Measurements from ENCODE around the gene CAPN3. TPM values are rescaled to one million over a fixed set of nuclear protein-coding genes. Genes with fewer than 3 reads are reported as not detected.
A peak's percentile ranks its signal among the peaks of the same experiment; 100 is the strongest.

The CAPN3 gene
- total RNA-seq, 4 donors from 2014 or later = 2.3 to 7.5 (median 4.7) TPM

DNA sequence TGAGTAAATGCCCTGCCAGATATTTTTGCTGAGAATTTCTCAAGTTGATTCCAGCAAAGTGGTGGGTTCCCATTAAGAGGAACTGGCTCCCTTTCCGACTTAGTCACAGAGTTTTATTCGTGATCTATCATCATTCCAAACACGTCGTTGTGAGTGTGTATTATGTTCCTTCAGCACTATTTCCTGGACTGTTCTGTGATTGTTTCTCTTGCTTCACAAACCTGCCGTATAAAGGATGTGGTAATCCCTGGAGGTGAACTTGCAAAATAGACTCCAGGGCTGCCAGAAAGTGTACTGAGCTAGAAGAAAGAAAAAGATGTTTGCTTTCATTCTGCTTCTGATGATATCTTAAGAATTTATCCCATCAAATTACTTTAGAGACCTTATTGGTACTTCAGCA is 14.5 kb upstream of the CAPN3 start:
- H3K36me3 ChIP-seq = peaks cover 11 to 86% (median 40%) of the 10 kb centered on the region in 4 donors

DNA sequence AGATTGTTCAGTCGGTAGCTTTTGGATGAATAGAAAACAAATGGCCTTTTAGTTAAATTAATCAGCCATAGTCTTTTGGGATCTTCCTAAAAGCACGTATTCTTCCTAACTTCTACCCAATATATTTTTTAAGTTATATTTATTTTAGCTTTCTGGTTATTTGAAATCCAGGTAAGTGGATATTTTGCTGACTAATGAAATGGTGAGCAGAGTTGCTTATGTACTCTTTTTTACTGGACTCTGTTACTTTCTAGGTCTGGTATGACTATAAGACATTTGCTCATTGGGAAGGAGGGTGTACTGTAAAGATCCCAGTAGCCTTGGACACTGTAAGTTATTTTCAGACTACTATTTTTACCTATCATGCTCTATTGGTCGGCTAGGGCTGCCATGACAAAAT is 13.8 kb upstream of the CAPN3 start:
- H3K36me3 ChIP-seq = peaks cover 11 to 89% (median 44%) of the 10 kb centered on the region in 4 donors
- intact Hi-C loops (cut with DNase I) = no loop called here
- DNase-seq (ENCODE audit: extremely low spot score) = no peak
- no peaks in the 10 kb centered on the region for H3K9me3 ChIP-seq
- peak overlapping the region in 2 of 4 donors; percentile 34 to 47 for H3K27ac ChIP-seq (replicated peaks in 1 of 4)
- no peak overlapping the region for H3K4me3 ChIP-seq
- H3K4me1 ChIP-seq = peaks cover 0 to 5% (median 0%) of the 10 kb centered on the region in 4 donors
- 91% methylated on average over 3 of the region's 3 CpGs for WGBS
- H3K27me3 ChIP-seq = no peaks in the 10 kb centered on the region
- no peak for TF ChIP-seq POLR2AphosphoS5 (IDR thresholded peaks at IDR 0.05)

More for the DNA sequence above, 14.5 kb upstream of the CAPN3 start:
- no peak for TF ChIP-seq EP300 (IDR thresholded peaks at IDR 0.05)
- peak; percentile 23 to 45 for TF ChIP-seq POLR2AphosphoS5 (IDR thresholded peaks at IDR 0.05)
- Histone ChIP-seq H3K9me3 (no peaks in the 10 kb centered on the region), H3K27me3 (no peaks in the 10 kb centered on the region), H3K4me1 (peaks cover 0 to 5% (median 0%) of the 10 kb centered on the region in 4 donors), H3K27ac (replicated peaks in 1 of 4) (peak overlapping the region in 2 of 4 donors; percentile 43 to 47), H3K4me3 (no peak overlapping the region)
- WGBS = 32% methylated on average over 5 of the region's 5 CpGs
- intact Hi-C loops (cut with DNase I) = no loop called here
- DNase-seq (ENCODE audit: extremely low spot score) = no peak

GRCh38 chr15:42348083-42348482 is 11.2 kb upstream of the CAPN3 start:
- Histone ChIP-seq H3K36me3 (peaks cover 17 to 94% (median 64%) of the 10 kb centered on the region in 4 donors), H3K4me1 (peaks cover 0 to 5% (median 0%) of the 10 kb centered on the region in 4 donors), H3K27ac (replicated peaks in 1 of 4) (no peak overlapping the region), H3K4me3 (no peak overlapping the region), H3K27me3 (no peaks in the 10 kb centered on the region), H3K9me3 (no peaks in the 10 kb centered on the region)
- intact Hi-C loops (cut with DNase I) = no loop called here
- no peak for DNase-seq (ENCODE audit: extremely low spot score)
- 93% methylated on average over 5 of the region's 5 CpGs for WGBS
- TF ChIP-seq POLR2A (IDR thresholded peaks at IDR 0.05; ENCODE audit: low read depth) (no peak), POLR2AphosphoS5 (IDR thresholded peaks at IDR 0.05) (no peak), EP300 (IDR thresholded peaks at IDR 0.05) (no peak)
- TF ChIP-seq, protein P1, sequence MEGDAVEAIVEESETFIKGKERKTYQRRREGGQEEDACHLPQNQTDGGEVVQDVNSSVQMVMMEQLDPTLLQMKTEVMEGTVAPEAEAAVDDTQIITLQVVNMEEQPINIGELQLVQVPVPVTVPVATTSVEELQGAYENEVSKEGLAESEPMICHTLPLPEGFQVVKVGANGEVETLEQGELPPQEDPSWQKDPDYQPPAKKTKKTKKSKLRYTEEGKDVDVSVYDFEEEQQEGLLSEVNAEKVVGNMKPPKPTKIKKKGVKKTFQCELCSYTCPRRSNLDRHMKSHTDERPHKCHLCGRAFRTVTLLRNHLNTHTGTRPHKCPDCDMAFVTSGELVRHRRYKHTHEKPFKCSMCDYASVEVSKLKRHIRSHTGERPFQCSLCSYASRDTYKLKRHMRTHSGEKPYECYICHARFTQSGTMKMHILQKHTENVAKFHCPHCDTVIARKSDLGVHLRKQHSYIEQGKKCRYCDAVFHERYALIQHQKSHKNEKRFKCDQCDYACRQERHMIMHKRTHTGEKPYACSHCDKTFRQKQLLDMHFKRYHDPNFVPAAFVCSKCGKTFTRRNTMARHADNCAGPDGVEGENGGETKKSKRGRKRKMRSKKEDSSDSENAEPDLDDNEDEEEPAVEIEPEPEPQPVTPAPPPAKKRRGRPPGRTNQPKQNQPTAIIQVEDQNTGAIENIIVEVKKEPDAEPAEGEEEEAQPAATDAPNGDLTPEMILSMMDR (IDR thresholded peaks at IDR 0.05) = no peak

DNA sequence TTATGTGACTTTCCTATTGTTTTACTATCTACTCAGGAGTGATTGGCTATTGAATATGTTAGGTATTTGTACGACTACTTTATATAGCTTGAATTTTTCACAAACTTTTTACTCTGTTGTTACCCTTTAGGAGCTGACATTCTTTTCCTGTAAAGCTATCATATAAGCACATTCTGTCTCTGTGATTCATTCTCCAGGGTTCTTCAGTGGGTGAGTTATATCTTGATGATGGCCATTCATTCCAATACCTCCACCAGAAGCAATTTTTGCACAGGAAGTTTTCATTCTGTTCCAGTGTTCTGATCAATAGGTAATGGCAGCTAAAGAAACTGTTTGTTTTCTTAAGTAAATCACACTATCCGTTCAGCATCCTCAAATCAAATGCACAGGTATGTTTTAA is 10.1 kb upstream of the CAPN3 start:
- intact Hi-C loops (cut with DNase I) = no loop called here
- DNase-seq (ENCODE audit: extremely low spot score) = no peak
- TF ChIP-seq POLR2A (IDR thresholded peaks at IDR 0.05; ENCODE audit: low read depth) = no peak
- TF ChIP-seq EP300 (IDR thresholded peaks at IDR 0.05) = no peak
- no peak for TF ChIP-seq POLR2AphosphoS5 (IDR thresholded peaks at IDR 0.05)
- TF ChIP-seq, protein P1 (IDR thresholded peaks at IDR 0.05) = no peak
- peaks cover 15 to 94% (median 60%) of the 10 kb centered on the region in 4 donors for H3K36me3 ChIP-seq
- WGBS = 90% methylated on average over 2 of the region's 2 CpGs
- H3K9me3 ChIP-seq = no peaks in the 10 kb centered on the region
- H3K27me3 ChIP-seq = no peaks in the 10 kb centered on the region
- no peak overlapping the region for H3K27ac ChIP-seq (replicated peaks in 1 of 4)
- H3K4me1 ChIP-seq = peaks cover 0 to 4% (median 0%) of the 10 kb centered on the region in 4 donors
- no peak overlapping the region for H3K4me3 ChIP-seq

DNA sequence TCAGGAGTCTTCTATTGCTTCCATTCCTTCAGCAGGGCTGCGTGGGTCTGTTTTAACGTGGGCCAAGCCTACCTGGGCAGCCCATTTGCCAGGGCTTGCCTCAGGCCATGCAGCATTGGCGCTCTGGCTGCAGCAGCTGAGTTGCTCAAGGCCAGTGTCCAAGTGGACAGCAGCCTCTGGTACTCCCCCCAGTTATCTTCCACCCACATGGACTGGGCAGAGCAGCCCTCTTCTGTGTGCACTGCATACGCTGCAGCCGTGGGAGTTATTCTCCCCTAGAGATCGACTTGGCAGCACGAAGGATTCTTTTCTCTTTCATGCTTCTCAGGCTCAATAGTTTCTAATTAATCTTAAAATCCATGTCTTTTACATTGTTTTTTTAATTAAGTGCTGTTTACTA is 6.9 kb upstream of the CAPN3 start:
- WGBS = 86% methylated on average over 7 of the region's 7 CpGs
- TF ChIP-seq POLR2A (IDR thresholded peaks at IDR 0.05; ENCODE audit: low read depth) (no peak), EP300 (IDR thresholded peaks at IDR 0.05) (no peak), POLR2AphosphoS5 (IDR thresholded peaks at IDR 0.05) (no peak)
- TF ChIP-seq, protein P1 (IDR thresholded peaks at IDR 0.05) = no peak
- Histone ChIP-seq H3K36me3 (peaks cover 15 to 95% (median 62%) of the 10 kb centered on the region in 4 donors), H3K4me3 (no peak overlapping the region), H3K27ac (replicated peaks in 1 of 4) (no peak overlapping the region), H3K4me1 (no peaks in the 10 kb centered on the region), H3K9me3 (no peaks in the 10 kb centered on the region), H3K27me3 (no peaks in the 10 kb centered on the region)
- intact Hi-C loops (cut with DNase I) = no loop called here
- DNase-seq (ENCODE audit: extremely low spot score) = no peak

DNA sequence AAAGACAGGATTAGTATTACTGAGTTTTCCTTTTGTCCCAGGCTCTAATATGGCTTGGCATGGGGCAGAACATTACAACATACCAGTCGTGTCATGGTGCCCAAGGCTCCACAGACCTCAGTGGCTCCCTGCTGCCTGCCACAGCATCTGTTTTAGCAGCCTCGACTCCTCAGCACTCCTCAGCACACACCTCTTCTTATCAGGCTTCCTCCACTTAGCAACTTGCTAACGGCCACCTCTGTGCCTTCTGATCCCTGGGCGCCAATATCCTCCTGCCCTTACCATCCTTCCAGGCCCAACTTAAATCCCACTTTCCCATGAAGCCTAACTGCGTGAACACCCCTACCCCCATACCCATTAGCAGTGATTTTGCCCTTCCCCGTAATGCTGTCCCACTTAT is 6.2 kb upstream of the CAPN3 start:
- TF ChIP-seq EP300 (IDR thresholded peaks at IDR 0.05) = no peak
- TF ChIP-seq POLR2A (IDR thresholded peaks at IDR 0.05; ENCODE audit: low read depth) = no peak
- TF ChIP-seq, protein P1 (IDR thresholded peaks at IDR 0.05) = no peak
- no peak for TF ChIP-seq POLR2AphosphoS5 (IDR thresholded peaks at IDR 0.05)
- Histone ChIP-seq H3K27ac (replicated peaks in 1 of 4) (no peak overlapping the region), H3K4me3 (no peak overlapping the region), H3K4me1 (no peaks in the 10 kb centered on the region), H3K36me3 (peaks cover 15 to 93% (median 59%) of the 10 kb centered on the region in 4 donors), H3K9me3 (no peaks in the 10 kb centered on the region), H3K27me3 (no peaks in the 10 kb centered on the region)
- intact Hi-C loops (cut with DNase I) = no loop called here
- 88% methylated on average over 6 of the region's 6 CpGs for WGBS
- no peak for DNase-seq (ENCODE audit: extremely low spot score)

Measured in esophagus muscularis mucosa (tissue), 4 donors.